ENCODE measurements around the gene NT5DC3. TPM values are rescaled to one million over a fixed set of nuclear protein-coding genes. Genes with fewer than 3 reads are reported as not detected.
"Not testable (repeated sequence)": the region's sequence is repeated elsewhere in the genome, so short reads cannot be mapped to it uniquely, and the experiment has no call there.

The NT5DC3 gene
- total RNA-seq, 1 donor from 2014 or later = 11.0 TPM

GRCh38 chr12:103809639-103810038 is 31.4 kb downstream of the NT5DC3 start:
- not testable (repeated sequence) for DNase-seq (ENCODE audit: low spot score)

GRCh38 chr12:103809154-103809553 is 31.9 kb downstream of the NT5DC3 start:
- no peak for DNase-seq (ENCODE audit: low spot score)

GRCh38 chr12:103808239-103808880 is 32.7 kb downstream of the NT5DC3 start:
- DNase-seq (ENCODE audit: low spot score) = no peak

- no peak for DNase-seq (ENCODE audit: low spot score)
Observed at GRCh38 chr12:103807561-103808238, 33.3 kb downstream of the NT5DC3 start.

- DNase-seq (ENCODE audit: low spot score) = no peak
Observed at GRCh38 chr12:103806803-103807202, 34.2 kb downstream of the NT5DC3 start.

- no peak for DNase-seq (ENCODE audit: low spot score)
Observed at GRCh38 chr12:103805655-103806360, 35.2 kb downstream of the NT5DC3 start.

- DNase-seq (ENCODE audit: low spot score) = no peak
Observed at GRCh38 chr12:103803847-103804246, 37.2 kb downstream of the NT5DC3 start.

GRCh38 chr12:103802586-103802886 is 38.5 kb downstream of the NT5DC3 start:
- no peak for DNase-seq (ENCODE audit: low spot score)

- DNase-seq (ENCODE audit: low spot score) = no peak
Observed at GRCh38 chr12:103801709-103802585, 39.1 kb downstream of the NT5DC3 start.

GRCh38 chr12:103799857-103800771 is 40.9 kb downstream of the NT5DC3 start:
- peak; percentile 54 for DNase-seq (ENCODE audit: low spot score)

GRCh38 chr12:103799504-103799856 is 41.6 kb downstream of the NT5DC3 start:
- DNase-seq (ENCODE audit: low spot score) = no peak

GRCh38 chr12:103798586-103798985 is 42.4 kb downstream of the NT5DC3 start:
- no peak for DNase-seq (ENCODE audit: low spot score)

- DNase-seq (ENCODE audit: low spot score) = no peak
Observed at GRCh38 chr12:103794309-103795213, 46.5 kb downstream of the NT5DC3 start.

- no peak for DNase-seq (ENCODE audit: low spot score)
Observed at GRCh38 chr12:103793512-103794045, 47.5 kb downstream of the NT5DC3 start.

GRCh38 chr12:103793046-103793445 is 48.0 kb downstream of the NT5DC3 start:
- no peak for DNase-seq (ENCODE audit: low spot score)

GRCh38 chr12:103791350-103791920 is 49.6 kb downstream of the NT5DC3 start:
- no peak for DNase-seq (ENCODE audit: low spot score)

GRCh38 chr12:103786201-103786600 is 54.8 kb downstream of the NT5DC3 start:
- no peak for DNase-seq (ENCODE audit: low spot score)

- no peak for DNase-seq (ENCODE audit: low spot score)
Observed at GRCh38 chr12:103785243-103786031, 55.6 kb downstream of the NT5DC3 start.

All from ureter (tissue), 1 donor.